ENCODE measurements around the gene NDUFAF3.
"Not testable (repeated sequence)": the region's sequence is repeated elsewhere in the genome, so short reads cannot be mapped to it uniquely, and the experiment has no call there.

Gene NDUFAF3

DNA sequence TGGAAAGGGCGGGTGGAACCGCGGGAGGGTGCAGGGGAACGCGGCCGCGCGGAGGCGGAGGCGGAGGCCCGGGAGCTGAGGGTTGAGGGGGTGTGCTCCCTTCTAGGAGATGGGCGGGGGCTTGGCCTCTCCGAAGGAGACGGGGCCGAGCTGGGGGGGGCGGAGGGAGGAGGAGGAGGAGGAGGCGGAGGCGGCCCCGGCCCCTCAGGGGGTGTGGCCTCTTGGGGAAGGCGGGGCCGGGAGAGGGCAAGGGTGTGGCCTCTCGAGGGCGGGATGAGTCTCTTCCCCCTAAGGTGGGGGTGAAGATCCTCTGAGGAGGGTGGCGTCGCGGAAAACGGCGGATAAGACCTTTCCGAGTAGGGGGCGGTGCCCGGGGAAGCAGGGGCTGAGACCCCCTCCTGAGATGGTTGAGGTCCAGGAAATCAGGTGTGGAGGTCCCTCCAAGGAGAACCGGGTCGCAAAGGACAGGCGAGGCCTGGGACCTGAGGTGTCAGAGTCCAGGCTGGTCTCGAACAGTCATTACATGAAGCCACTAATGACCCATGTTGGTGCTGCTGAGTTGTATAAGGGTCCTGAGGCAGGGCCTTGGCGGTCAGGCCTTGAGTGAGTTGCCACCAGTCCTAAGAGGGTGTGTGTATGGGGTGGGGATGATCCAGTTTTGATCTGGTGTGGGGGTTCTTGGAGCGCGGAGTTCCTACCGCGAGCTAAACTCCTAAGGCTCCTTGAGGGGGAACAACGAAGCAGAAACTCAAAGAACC, 14.0 kb upstream of the NDUFAF3 start:
- H3K9me3 Mint-ChIP-seq: no peaks in the 10 kb centered on the region
- H3K27me3 Mint-ChIP-seq: no peaks in the 10 kb centered on the region
- peaks cover 17% of the 10 kb centered on the region for H3K4me1 Mint-ChIP-seq
- DNase-seq: peak; percentile 89
- H3K27ac Mint-ChIP-seq: peak overlapping the region; percentile 99
- peak; percentile 55 for ATAC-seq
- H3K4me3 Mint-ChIP-seq: peak overlapping the region; percentile 99
- H3K36me3 Mint-ChIP-seq (ENCODE audit: low read depth): peaks cover 18% of the 10 kb centered on the region

DNA sequence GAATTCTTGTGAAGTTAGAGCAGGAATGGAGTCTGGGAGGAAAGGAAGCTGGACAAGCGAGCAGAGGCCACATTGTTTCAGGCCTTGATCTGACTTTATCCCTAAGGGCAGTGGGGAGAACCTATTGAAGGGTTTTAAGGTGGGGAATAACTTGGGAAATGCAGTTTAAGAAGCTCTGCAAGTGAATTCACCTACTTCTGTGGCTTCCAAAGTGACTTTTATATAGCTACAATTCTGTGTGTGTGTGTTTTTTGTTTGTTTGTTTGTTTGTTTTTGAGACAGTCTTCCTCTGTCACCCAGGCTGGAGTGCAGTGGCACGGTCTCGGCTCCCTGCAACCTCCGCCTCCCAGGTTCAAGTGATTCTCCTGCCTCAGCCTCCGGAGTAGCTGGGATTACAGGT, 13.3 kb upstream of the NDUFAF3 start:
- not testable (repeated sequence) for H3K27me3 Mint-ChIP-seq, ATAC-seq, DNase-seq, H3K9me3 Mint-ChIP-seq
- H3K4me1 Mint-ChIP-seq: peaks cover 17% of the 10 kb centered on the region
- H3K27ac Mint-ChIP-seq: peak overlapping the region; percentile 99
- peaks cover 18% of the 10 kb centered on the region for H3K36me3 Mint-ChIP-seq (ENCODE audit: low read depth)
- peak overlapping the region; percentile 99 for H3K4me3 Mint-ChIP-seq

GRCh38 chr3:49009396-49009795, 12.5 kb upstream of the NDUFAF3 start:
- H3K4me1 Mint-ChIP-seq: peaks cover 17% of the 10 kb centered on the region
- peak overlapping the region; percentile 99 for H3K4me3 Mint-ChIP-seq
- H3K27me3 Mint-ChIP-seq: no peaks in the 10 kb centered on the region
- ATAC-seq (no peak), DNase-seq (no peak)
- H3K27ac Mint-ChIP-seq: no peak overlapping the region
- no peaks in the 10 kb centered on the region for H3K9me3 Mint-ChIP-seq
- H3K36me3 Mint-ChIP-seq (ENCODE audit: low read depth): peaks cover 18% of the 10 kb centered on the region

- no peak for DNase-seq
- Mint-ChIP-seq H3K36me3 (ENCODE audit: low read depth) (peaks cover 28% of the 10 kb centered on the region), H3K27me3 (no peaks in the 10 kb centered on the region), H3K9me3 (no peaks in the 10 kb centered on the region), H3K4me1 (peaks cover 20% of the 10 kb centered on the region), H3K27ac (no peak overlapping the region), H3K4me3 (no peak overlapping the region)
- ATAC-seq: no peak
Measured at GRCh38 chr3:49012441-49013017, 9.4 kb upstream of the NDUFAF3 start.

DNA sequence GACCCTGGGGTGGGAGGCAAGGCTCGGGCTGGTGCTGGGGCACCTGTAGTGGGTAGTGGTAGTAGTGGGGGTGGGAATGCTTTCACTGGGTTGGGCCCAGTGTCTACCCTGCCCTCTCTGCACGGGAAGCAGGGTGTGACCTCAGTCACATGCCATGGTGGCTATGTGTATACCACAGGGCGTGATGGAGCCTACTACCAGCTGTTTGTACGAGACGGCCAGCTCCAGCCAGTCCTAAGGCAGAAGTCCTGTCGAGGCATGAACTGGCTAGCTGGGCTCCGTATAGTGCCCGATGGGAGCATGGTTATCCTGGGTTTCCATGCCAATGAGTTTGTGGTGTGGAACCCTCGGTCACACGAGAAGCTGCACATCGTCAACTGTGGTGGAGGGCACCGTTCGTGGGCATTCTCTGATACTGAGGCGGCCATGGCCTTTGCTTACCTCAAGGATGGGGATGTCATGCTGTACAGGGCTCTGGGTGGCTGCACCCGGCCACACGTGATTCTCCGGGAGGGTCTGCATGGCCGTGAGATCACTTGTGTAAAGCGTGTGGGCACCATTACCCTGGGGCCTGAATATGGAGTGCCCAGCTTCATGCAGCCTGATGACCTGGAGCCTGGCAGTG, 8.7 kb upstream of the NDUFAF3 start:
- Mint-ChIP-seq H3K9me3 (no peaks in the 10 kb centered on the region), H3K27ac (no peak overlapping the region), H3K4me1 (peaks cover 17% of the 10 kb centered on the region), H3K27me3 (no peaks in the 10 kb centered on the region), H3K4me3 (no peak overlapping the region), H3K36me3 (ENCODE audit: low read depth) (peaks cover 24% of the 10 kb centered on the region)
- ATAC-seq (no peak), DNase-seq (no peak)

GRCh38 chr3:49013738-49014660, 7.9 kb upstream of the NDUFAF3 start:
- Mint-ChIP-seq H3K36me3 (ENCODE audit: low read depth) (peaks cover 24% of the 10 kb centered on the region), H3K27me3 (no peaks in the 10 kb centered on the region), H3K9me3 (no peaks in the 10 kb centered on the region), H3K4me1 (peaks cover 17% of the 10 kb centered on the region), H3K4me3 (no peak overlapping the region), H3K27ac (no peak overlapping the region)
- DNase-seq (peak; percentile 62), ATAC-seq (peak; percentile 33)

- no peak overlapping the region for H3K27ac Mint-ChIP-seq
Measured at GRCh38 chr3:49015072-49015471, 6.8 kb upstream of the NDUFAF3 start.

GRCh38 chr3:49015765-49016164, 6.2 kb upstream of the NDUFAF3 start:
- DNase-seq: no peak
- H3K4me3 Mint-ChIP-seq: no peak overlapping the region
- peaks cover 21% of the 10 kb centered on the region for H3K36me3 Mint-ChIP-seq (ENCODE audit: low read depth)
- H3K27me3 Mint-ChIP-seq: no peaks in the 10 kb centered on the region
- no peak for ATAC-seq
- H3K27ac Mint-ChIP-seq: no peak overlapping the region
- H3K9me3 Mint-ChIP-seq: no peaks in the 10 kb centered on the region
- H3K4me1 Mint-ChIP-seq: peaks cover 27% of the 10 kb centered on the region

More at GRCh38 chr3:49015072-49015471, 6.8 kb upstream of the NDUFAF3 start:
- peaks cover 23% of the 10 kb centered on the region for H3K4me1 Mint-ChIP-seq
- ATAC-seq (no peak), DNase-seq (no peak)
- no peak overlapping the region for H3K4me3 Mint-ChIP-seq
- H3K9me3 Mint-ChIP-seq: no peaks in the 10 kb centered on the region
- no peaks in the 10 kb centered on the region for H3K27me3 Mint-ChIP-seq
- H3K36me3 Mint-ChIP-seq (ENCODE audit: low read depth): peaks cover 21% of the 10 kb centered on the region

GRCh38 chr3:49016414-49017228, 5.3 kb upstream of the NDUFAF3 start:
- Mint-ChIP-seq H3K4me1 (peaks cover 29% of the 10 kb centered on the region), H3K27me3 (no peaks in the 10 kb centered on the region), H3K27ac (no peak overlapping the region), H3K36me3 (ENCODE audit: low read depth) (peaks cover 23% of the 10 kb centered on the region), H3K4me3 (peak overlapping the region; percentile 96), H3K9me3 (no peaks in the 10 kb centered on the region)
- ATAC-seq (no peak), DNase-seq (no peak)

DNA sequence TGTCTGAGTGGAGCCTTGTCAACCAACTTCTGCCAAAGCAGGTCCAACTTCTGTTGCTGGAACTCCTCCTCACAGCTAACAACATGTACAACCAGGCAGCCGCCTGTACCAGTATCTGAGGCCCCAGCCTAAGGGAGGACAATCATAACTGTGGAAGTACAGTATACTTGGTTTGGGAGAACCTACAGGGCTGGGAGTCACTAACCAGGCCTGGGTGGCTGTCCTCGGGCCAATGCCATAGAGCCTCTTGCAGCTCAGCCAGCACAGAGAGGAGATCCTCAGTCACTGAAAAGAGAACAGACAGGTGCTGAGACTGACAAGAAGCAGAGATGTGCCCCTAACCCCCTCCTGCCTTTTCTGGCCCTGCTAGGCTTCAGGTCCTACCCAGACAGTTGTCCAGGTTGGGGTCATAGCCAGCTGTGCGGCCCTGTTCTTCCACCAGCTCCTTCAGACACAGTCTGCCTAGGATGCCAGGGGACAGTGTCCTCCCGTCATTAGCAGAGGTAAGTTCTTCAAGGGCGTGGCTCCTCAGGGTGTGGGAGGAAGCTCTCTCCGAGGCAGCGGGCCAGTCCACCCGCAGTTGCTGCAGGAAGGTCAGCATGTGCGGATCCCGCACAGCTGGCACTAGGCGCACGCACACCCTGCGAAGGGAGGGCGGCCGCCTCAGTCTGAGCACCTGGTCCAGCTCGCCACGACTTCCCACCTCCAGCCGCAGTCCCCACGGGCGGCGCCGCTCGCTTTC, 4.5 kb upstream of the NDUFAF3 start:
- peaks cover 29% of the 10 kb centered on the region for H3K4me1 Mint-ChIP-seq
- H3K4me3 Mint-ChIP-seq: peak overlapping the region; percentile 96
- ATAC-seq: no peak
- H3K36me3 Mint-ChIP-seq (ENCODE audit: low read depth): peaks cover 18% of the 10 kb centered on the region
- no peak for DNase-seq
- H3K27me3 Mint-ChIP-seq: no peaks in the 10 kb centered on the region
- no peaks in the 10 kb centered on the region for H3K9me3 Mint-ChIP-seq
- H3K27ac Mint-ChIP-seq: peak overlapping the region; percentile 31

- H3K9me3 Mint-ChIP-seq: no peaks in the 10 kb centered on the region
- peak within 1 kb of the TSS; percentile 96 for H3K4me3 Mint-ChIP-seq
- peaks cover 32% of the 10 kb centered on the region for H3K4me1 Mint-ChIP-seq
- H3K36me3 Mint-ChIP-seq (ENCODE audit: low read depth): peaks cover 24% of the 10 kb centered on the region
- peak within 1 kb of the TSS; percentile 84 for H3K27ac Mint-ChIP-seq
- peak; percentile 69 for DNase-seq
- ATAC-seq: peak; percentile 1
- H3K27me3 Mint-ChIP-seq: no peaks in the 10 kb centered on the region
Measured at GRCh38 chr3:49017971-49018706, 3.8 kb upstream of the NDUFAF3 start, which contains the start of gene DALRD3. Gene DALRD3 (minus strand): TSS chr3:49018580. CDS start chr3:49018564, 16 bp downstream.

GRCh38 chr3:49018707-49019006, 3.3 kb upstream of the NDUFAF3 start:
- Mint-ChIP-seq H3K27ac (peak overlapping the region; percentile 84), H3K27me3 (no peaks in the 10 kb centered on the region), H3K36me3 (ENCODE audit: low read depth) (peaks cover 28% of the 10 kb centered on the region), H3K9me3 (no peaks in the 10 kb centered on the region), H3K4me1 (peaks cover 36% of the 10 kb centered on the region), H3K4me3 (peak overlapping the region; percentile 96)
- no peak for ATAC-seq
- no peak for DNase-seq

GRCh38 chr3:49019941-49020329, 2.0 kb upstream of the NDUFAF3 start:
- peaks cover 48% of the 10 kb centered on the region for H3K4me1 Mint-ChIP-seq
- peaks cover 37% of the 10 kb centered on the region for H3K36me3 Mint-ChIP-seq (ENCODE audit: low read depth)
- ATAC-seq (no peak), DNase-seq (no peak)
- peak overlapping the region; percentile 81 for H3K27ac Mint-ChIP-seq
- no peaks in the 10 kb centered on the region for H3K27me3 Mint-ChIP-seq
- H3K4me3 Mint-ChIP-seq: peak overlapping the region; percentile 96
- H3K9me3 Mint-ChIP-seq: no peaks in the 10 kb centered on the region
